Uterus (tissue), 2 donors: Measurements from ENCODE around the gene IQSEC3.

Source experiments
- POLR2A ChIP-seq, 2 donors: fragments of 450-650 bp; IDR thresholded peaks; one replicate each; pipeline ENCODE4 v1.6.1; 2016; ENCODE audit warnings: antibody characterized with exemption in 2 of 2, mild to moderate bottlenecking in 1 of 2, moderate library complexity in 1 of 2
- TF ChIP-seq, protein P1 (sequence below), 4 experiments: fragments of 200-600 bp in 2 of 4; fragments of 450-650 bp in 2 of 4; sonication (generic) in 2 of 4; IDR thresholded peaks; one replicate each; pipeline ENCODE4 v1.5.1; 2016 to 2019; ENCODE audit warnings: antibody characterized with exemption in 4 of 4, mild to moderate bottlenecking in 2 of 4, moderate library complexity in 1 of 4

DNA sequence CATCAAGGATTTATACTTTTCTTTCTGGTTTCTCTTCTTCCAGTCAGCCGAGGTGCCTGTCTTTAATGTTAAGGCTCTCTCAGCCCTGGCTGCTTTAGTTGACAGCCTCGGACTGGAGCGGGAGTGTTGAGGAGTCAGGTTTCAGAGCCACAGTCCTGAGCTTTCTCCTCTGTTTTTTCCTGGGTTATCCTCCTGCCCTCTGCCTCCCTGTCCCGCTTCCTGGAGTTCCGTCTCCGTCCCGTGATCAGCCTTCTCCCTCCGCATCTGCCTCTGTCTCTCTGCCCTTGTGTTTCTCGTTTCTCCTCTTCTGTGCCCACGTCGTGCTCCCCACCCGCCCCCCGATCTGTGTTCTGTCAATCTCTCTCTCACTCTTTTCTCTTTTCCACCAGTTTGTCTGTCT is 33.0 kb downstream of the IQSEC3 start:
- TF ChIP-seq, protein P1, sequence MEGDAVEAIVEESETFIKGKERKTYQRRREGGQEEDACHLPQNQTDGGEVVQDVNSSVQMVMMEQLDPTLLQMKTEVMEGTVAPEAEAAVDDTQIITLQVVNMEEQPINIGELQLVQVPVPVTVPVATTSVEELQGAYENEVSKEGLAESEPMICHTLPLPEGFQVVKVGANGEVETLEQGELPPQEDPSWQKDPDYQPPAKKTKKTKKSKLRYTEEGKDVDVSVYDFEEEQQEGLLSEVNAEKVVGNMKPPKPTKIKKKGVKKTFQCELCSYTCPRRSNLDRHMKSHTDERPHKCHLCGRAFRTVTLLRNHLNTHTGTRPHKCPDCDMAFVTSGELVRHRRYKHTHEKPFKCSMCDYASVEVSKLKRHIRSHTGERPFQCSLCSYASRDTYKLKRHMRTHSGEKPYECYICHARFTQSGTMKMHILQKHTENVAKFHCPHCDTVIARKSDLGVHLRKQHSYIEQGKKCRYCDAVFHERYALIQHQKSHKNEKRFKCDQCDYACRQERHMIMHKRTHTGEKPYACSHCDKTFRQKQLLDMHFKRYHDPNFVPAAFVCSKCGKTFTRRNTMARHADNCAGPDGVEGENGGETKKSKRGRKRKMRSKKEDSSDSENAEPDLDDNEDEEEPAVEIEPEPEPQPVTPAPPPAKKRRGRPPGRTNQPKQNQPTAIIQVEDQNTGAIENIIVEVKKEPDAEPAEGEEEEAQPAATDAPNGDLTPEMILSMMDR (IDR thresholded peaks at IDR 0.05), result no peak
- TF ChIP-seq POLR2A (IDR thresholded peaks at IDR 0.05), result no peak
